Panc1 (cell line): ENCODE results near the gene PTGDS. TPM values are rescaled to one million over a fixed set of nuclear protein-coding genes. Genes with fewer than 3 reads are reported as not detected.

Source experiments
- ATAC-seq: fragments of 200-7000 bp; cut with Tn5 transposase; 2 replicates; pipeline ENCODE4 v1.9.1; 2020; ENCODE audit warnings: mild to moderate bottlenecking, moderate library complexity
- BruUV-seq: library from RNA; stranded (reverse); fragments of 400-500 nt; replicated peaks from 2 replicates; lab custom pipeline; 2021; lab: Mats Ljungman, UMichigan
- CTCF ChIA-PET: fragments of 300-600 bp; sonication (Branson Sonifier 250); formaldehyde crosslinking; loops from one replicate; lab custom pipeline; 2022; ENCODE audit warnings: antibody characterized with exemption; lab: Charles Lee
- POLR2A ChIA-PET: fragments of 300-600 bp; sonication (Branson Sonifier 250); formaldehyde crosslinking; loops from one replicate; lab custom pipeline; 2022; ENCODE audit warnings: antibody characterized with exemption; lab: Charles Lee
- DNase-seq: peaks from one replicate; pipeline ENCODE4 v3.0.0-alpha.2; 2010; ENCODE audit warnings: low read depth, low spot score
- H3K27ac ChIP-seq: 2 replicates; pipeline ENCODE4 v1.5.1; 2011; ENCODE audit warnings: mild to moderate bottlenecking, low read length, inconsistent platforms
- H3K27me3 ChIP-seq: fragments of 200-500 bp; sonication (Bioruptor generic); 2 replicates; pipeline ENCODE4 v1.6.0; 2014; ENCODE audit warnings: low read length, inconsistent platforms; ENCODE audit not compliant: control insufficient read depth, insufficient read depth
- H3K36me3 ChIP-seq: fragments of 200-500 bp; sonication (Bioruptor generic); 2 replicates; pipeline ENCODE4 v1.5.1; 2014; ENCODE audit warnings: inconsistent platforms, mild to moderate bottlenecking, low read length, moderate library complexity; ENCODE audit not compliant: control insufficient read depth, insufficient read depth
- H3K4me1 ChIP-seq: 2 replicates; pipeline ENCODE4 v1.5.1; 2011; ENCODE audit warnings: inconsistent platforms, mild to moderate bottlenecking, low read length, moderate library complexity; ENCODE audit not compliant: control insufficient read depth, insufficient read depth
- H3K4me3 ChIP-seq, 2 experiments: 2 replicates each; pipeline ENCODE4 v1.5.1; 2011 to 2012; ENCODE audit warnings: low read depth in 2 of 2, low read length in 2 of 2, mild to moderate bottlenecking in 2 of 2, inconsistent platforms in 1 of 2, moderate library complexity in 1 of 2
- H3K9me3 ChIP-seq: fragments of 200-500 bp; sonication (Bioruptor generic); 2 replicates; pipeline ENCODE4 v1.5.1; 2014; ENCODE audit warnings: low read depth, mild to moderate bottlenecking, inconsistent platforms, low read length, moderate library complexity; ENCODE audit not compliant: control insufficient read depth, insufficient read depth
- CTCF ChIP-seq: fragments of 450-650 bp; IDR thresholded peaks from 2 replicates; pipeline ENCODE4 v1.5.1; 2017; ENCODE audit warnings: mild to moderate bottlenecking
- POLR2AphosphoS5 ChIP-seq: IDR thresholded peaks from 2 replicates; pipeline ENCODE4 v1.6.1; 2012; ENCODE audit warnings: mild to moderate bottlenecking, low read depth, low read length, moderate library complexity
- REST ChIP-seq, 2 experiments: IDR thresholded peaks; 2 replicates each; pipeline ENCODE4 v1.6.1; 2011 to 2012; ENCODE audit warnings: low read depth in 2 of 2, control low read depth in 1 of 2, low read length in 1 of 2, mild to moderate bottlenecking in 1 of 2, moderate library complexity in 1 of 2; ENCODE audit not compliant: insufficient read depth in 1 of 2
- SIN3A ChIP-seq: IDR thresholded peaks from 2 replicates; pipeline ENCODE4 v1.6.1; 2012; ENCODE audit warnings: low read depth, mild to moderate bottlenecking, low read length, moderate library complexity, borderline replicate concordance; ENCODE audit not compliant: insufficient read depth
- TCF7L2 ChIP-seq: IDR thresholded peaks from 2 replicates; pipeline ENCODE4 v1.6.1; 2011; ENCODE audit warnings: mild to moderate bottlenecking, low read depth, low read length, inconsistent platforms
- in situ Hi-C: cut with HindIII; loops from 2 replicates; pipeline ENCODE4 v1.10.0; 2016; ENCODE audit warnings: low sequenced_read_pairs, low pct_unique_long_range_greater_than_20kb
- intact Hi-C: fragments of 100-400 bp; cut with micrococcal nuclease; formaldehyde crosslinking; loops from one replicate; pipeline ENCODE4 v1.10.0; 2022; ENCODE audit not compliant: unreplicated experiment
- total RNA-seq: library from RNA; stranded (reverse); gene quantifications from one replicate; pipeline ENCODE4 v1.2.1, GENCODE V29; 2021; ENCODE audit not compliant: unreplicated experiment

Gene PTGDS
- total RNA-seq, 1 experiment from 2014 or later: 13.7 TPM

GRCh38 chr9:136939431-136939995 is 37.8 kb upstream of the PTGDS start:
- DNase-seq (no peak), ATAC-seq (no peak)
- no peak overlapping the region for H3K4me3 ChIP-seq
- no peaks in the 10 kb centered on the region for H3K27me3 ChIP-seq
- intact Hi-C loops (no loop called here), in situ Hi-C loops (no loop called here)
- BruUV-seq: no TSS peak
- H3K4me1 ChIP-seq: no peaks in the 10 kb centered on the region; the same call in 1 of the 2 replicates
- POLR2A ChIA-PET: no interaction called here
- H3K36me3 ChIP-seq: peaks cover 7% of the 10 kb centered on the region
- CTCF ChIA-PET: interaction anchor here (0.9 kb wide), 1 partner anchor 97 kb away, joined by 8 read pairs; no protein-coding TSS in a partner anchor
- H3K27ac ChIP-seq: no peak overlapping the region
- no peaks in the 10 kb centered on the region for H3K9me3 ChIP-seq
- TF ChIP-seq POLR2AphosphoS5 (no peak), CTCF (no peak), REST (IDR thresholded peaks at IDR 0.05; ENCODE audit: insufficient read depth in 1 of 2, low read depth in 2 of 2, low read length in 1 of 2) (no peak), SIN3A (no peak), TCF7L2 (no peak)

GRCh38 chr9:136939996-136940525 is 37.2 kb upstream of the PTGDS start:
- H3K4me3 ChIP-seq: no peak overlapping the region
- POLR2A ChIA-PET: no interaction called here
- no TSS peak for BruUV-seq
- in situ Hi-C loops: no loop called here
- no peaks in the 10 kb centered on the region for H3K27me3 ChIP-seq
- H3K27ac ChIP-seq: no peak overlapping the region
- H3K36me3 ChIP-seq: peaks cover 7% of the 10 kb centered on the region; the same call in 1 of the 2 replicates
- DNase-seq: no peak
- intact Hi-C loops: loop anchor here (10.0 kb wide), 1 partner anchor 95 kb away; the partner anchor contains the start of gene FUT7
- peaks cover 3% of the 10 kb centered on the region for H3K4me1 ChIP-seq
- H3K9me3 ChIP-seq: no peaks in the 10 kb centered on the region
- ATAC-seq: no peak
- CTCF ChIA-PET: no interaction called here
- TF ChIP-seq POLR2AphosphoS5 (0 out of 2 replicates have a peak, but pooled peaks have one; percentile 16), CTCF (no peak)
